HCT116 (cell line): ENCODE data around the gene CD244. TPM values are rescaled to one million over a fixed set of nuclear protein-coding genes. Genes with fewer than 3 reads are reported as not detected.

Source experiments
- ATAC-seq: fragments of 200-7000 bp; cut with Tn5 transposase; 2 replicates; pipeline ENCODE4 v1.9.1; 2020; ENCODE audit warnings: mild to moderate bottlenecking, moderate library complexity
- BruUV-seq: library from RNA; stranded (reverse); fragments of 400-500 nt; replicated peaks from 2 replicates; lab custom pipeline; 2021; lab: Mats Ljungman, UMichigan
- CTCF ChIA-PET: fragments of 300-600 bp; sonication (Branson Sonifier 250); formaldehyde crosslinking; loops from one replicate; lab custom pipeline; 2021; ENCODE audit warnings: antibody characterized with exemption; lab: Charles Lee
- POLR2A ChIA-PET: fragments of 300-600, 350-600 bp; sonication (Branson Sonifier 250); formaldehyde crosslinking; loops from one replicate; lab custom pipeline; 2021; ENCODE audit warnings: antibody characterized with exemption; lab: Charles Lee
- RAD21 ChIA-PET, 2 experiments: fragments of 300-600 bp; sonication (Branson Sonifier 250); formaldehyde crosslinking; loops; one replicate each; lab custom pipeline; 2023; ENCODE audit warnings: low total read pairs in 2 of 2; ENCODE audit not compliant: uncharacterized antibody in 2 of 2, unreplicated experiment in 2 of 2, low non-redundant PET in 1 of 2; lab: Charles Lee
- DNase-seq: peaks from one replicate; pipeline ENCODE4 v3.0.0-alpha.2; 2010; ENCODE audit warnings: low read depth, low spot score
- H2AFZ ChIP-seq: fragments of 200-600 bp; shearing (Covaris generic), sonication (generic); 2 replicates; pipeline ENCODE4 v1.6.1; 2017; ENCODE audit warnings: low read depth, mixed run types, mixed read lengths, antibody characterized with exemption, low read length; ENCODE audit not compliant: poor library complexity, severe bottlenecking
- H3K27ac ChIP-seq: 2 replicates; pipeline ENCODE4 v1.5.1; 2012; ENCODE audit warnings: low read depth, low read length
- H3K27me3 ChIP-seq: fragments of 200-600 bp; sonication (generic); 2 replicates; pipeline ENCODE4 v1.6.1; 2016; ENCODE audit warnings: mixed run types, low read length, mixed read lengths; ENCODE audit not compliant: insufficient read depth
- H3K36me3 ChIP-seq, 2 experiments: fragments of 200-500 bp in 1 of 2; fragments of 200-600 bp in 1 of 2; sonication (Bioruptor generic) in 1 of 2; sonication (generic) in 1 of 2; 2 replicates each; pipeline versions ENCODE4 v1.5.1 to v1.6.1; 2014 to 2016; ENCODE audit warnings: low read length in 2 of 2, inconsistent platforms in 1 of 2, mixed read lengths in 1 of 2, mixed run types in 1 of 2; ENCODE audit not compliant: insufficient read depth in 2 of 2, control insufficient read depth in 1 of 2
- H3K4me1 ChIP-seq, 2 experiments: fragments of 200-600 bp in 1 of 2; sonication (generic) in 1 of 2; 2 replicates each; pipeline versions ENCODE4 v1.5.1 to v1.6.1; 2012 to 2017; ENCODE audit warnings: low read length in 2 of 2, inconsistent platforms in 1 of 2, mild to moderate bottlenecking in 1 of 2, mixed read lengths in 1 of 2, mixed run types in 1 of 2, moderate library complexity in 1 of 2; ENCODE audit not compliant: insufficient read depth in 2 of 2, control insufficient read depth in 1 of 2
- H3K4me2 ChIP-seq: fragments of 200-600 bp; sonication (generic); 2 replicates; pipeline ENCODE4 v1.6.1; 2017; ENCODE audit warnings: mixed run types, low read length, mixed read lengths
- H3K4me3 ChIP-seq, 2 experiments: fragments of 200-600 bp in 1 of 2; sonication (generic) in 1 of 2; replicated peaks in 1 of 2; 2 replicates each; pipeline ENCODE4 v1.5.1; 2011 to 2016; ENCODE audit warnings: low read length in 2 of 2, control low read depth in 1 of 2, low read depth in 1 of 2, mild to moderate bottlenecking in 1 of 2, mixed read lengths in 1 of 2, mixed run types in 1 of 2
- H3K79me2 ChIP-seq: fragments of 200-600 bp; sonication (generic); 2 replicates; pipeline ENCODE4 v1.6.1; 2017; ENCODE audit warnings: mild to moderate bottlenecking, mixed run types, low read length, moderate library complexity, mixed read lengths; ENCODE audit not compliant: insufficient read depth
- H3K9ac ChIP-seq: fragments of 200-600 bp; sonication (generic); 2 replicates; pipeline ENCODE4 v1.6.1; 2016; ENCODE audit warnings: low read length, mixed read lengths
- H3K9me2 ChIP-seq: fragments of 200-600 bp; sonication (generic), shearing (Covaris generic); 2 replicates; pipeline ENCODE4 v1.6.1; 2017; ENCODE audit warnings: mixed run types, mild to moderate bottlenecking, moderate library complexity; ENCODE audit not compliant: insufficient read depth
- H3K9me3 ChIP-seq, 2 experiments: fragments of 200-500 bp in 1 of 2; fragments of 200-600 bp in 1 of 2; sonication (Bioruptor generic) in 1 of 2; sonication (generic) in 1 of 2; 2 replicates each; pipeline ENCODE4 v1.6.1; 2014 to 2017; ENCODE audit warnings: low read length in 2 of 2, mixed read lengths in 2 of 2, inconsistent platforms in 1 of 2, low read depth in 1 of 2, mild to moderate bottlenecking in 1 of 2, mixed run types in 1 of 2, moderate library complexity in 1 of 2; ENCODE audit not compliant: control insufficient read depth in 1 of 2, insufficient read depth in 1 of 2
- H4K20me1 ChIP-seq: fragments of 200-600 bp; sonication (generic), shearing (Covaris generic); 2 replicates; pipeline ENCODE4 v1.6.1; 2017; ENCODE audit warnings: mixed run types, mild to moderate bottlenecking, moderate library complexity; ENCODE audit not compliant: insufficient read depth
- ATF3 ChIP-seq: IDR thresholded peaks from 2 replicates; pipeline ENCODE4 v1.6.1; 2012
- CBX3 ChIP-seq: IDR thresholded peaks from 2 replicates; pipeline ENCODE4 v1.6.1; 2012; ENCODE audit warnings: low read depth
- CEBPB ChIP-seq: IDR thresholded peaks from 2 replicates; pipeline ENCODE4 v1.6.1; 2012; ENCODE audit warnings: low read depth
- CTCF ChIP-seq, 3 experiments: fragments of 200-600 bp in 1 of 3; sonication (generic) in 1 of 3; IDR thresholded peaks in 2 of 3; conservative IDR thresholded peaks in 1 of 3; 2 replicates each; pipeline ENCODE4 v1.5.1; 2012 to 2017; ENCODE audit warnings: low read depth in 2 of 3, low read length in 2 of 3, antibody characterized with exemption in 1 of 3, borderline replicate concordance in 1 of 3, control low read depth in 1 of 3, mild to moderate bottlenecking in 1 of 3, mixed read lengths in 1 of 3, mixed run types in 1 of 3, moderate library complexity in 1 of 3; ENCODE audit not compliant: insufficient read depth in 1 of 3
- EZH2phosphoT487 ChIP-seq: fragments of 200-600 bp; IDR thresholded peaks from 2 replicates; pipeline ENCODE4 v1.6.1; 2018; ENCODE audit warnings: antibody characterized with exemption, borderline replicate concordance
- JUND ChIP-seq: IDR thresholded peaks from 2 replicates; pipeline ENCODE4 v1.6.1; 2012
- MAX ChIP-seq: IDR thresholded peaks from 2 replicates; pipeline ENCODE4 v1.6.1; 2012
- POLR2A ChIP-seq: IDR thresholded peaks from 2 replicates; pipeline ENCODE4 v1.7.0; 2011; ENCODE audit warnings: borderline replicate concordance; ENCODE audit not compliant: insufficient read depth, insufficient read length; ENCODE audit errors: extremely low read depth
- RAD21 ChIP-seq: IDR thresholded peaks from 2 replicates; pipeline ENCODE4 v1.6.1; 2012; ENCODE audit warnings: low read depth, mild to moderate bottlenecking
- SIN3A ChIP-seq: IDR thresholded peaks from 2 replicates; pipeline ENCODE4 v1.6.1; 2012; ENCODE audit warnings: low read depth
- SP1 ChIP-seq: IDR thresholded peaks from 2 replicates; pipeline ENCODE4 v1.6.1; 2012; ENCODE audit warnings: low read depth
- YY1 ChIP-seq: IDR thresholded peaks from 2 replicates; pipeline ENCODE4 v1.6.1; 2011; ENCODE audit warnings: low read length, low read depth, moderate library complexity, mild to moderate bottlenecking; ENCODE audit not compliant: insufficient replicate concordance; ENCODE audit errors: extremely low read depth
- ZBTB33 ChIP-seq: IDR thresholded peaks from 2 replicates; pipeline ENCODE4 v1.6.1; 2011; ENCODE audit warnings: mild to moderate bottlenecking, low read length, moderate library complexity; ENCODE audit not compliant: insufficient replicate concordance; ENCODE audit errors: extremely low read depth
- ZFX ChIP-seq: fragments of 450-650 bp; IDR thresholded peaks from 2 replicates; pipeline ENCODE4 v1.6.1; 2017
- intact Hi-C: fragments of 100-400 bp; cut with micrococcal nuclease; formaldehyde crosslinking; loops from 2 replicates; pipeline ENCODE4 v1.10.0; 2022
- total RNA-seq: library from RNA; stranded (reverse); gene quantifications from one replicate; pipeline ENCODE4 v1.2.1, GENCODE V29; 2021; ENCODE audit not compliant: unreplicated experiment

The CD244 gene
- total RNA-seq, 1 experiment from 2014 or later = not detected

- no peak overlapping the region for H3K4me2 ChIP-seq
- POLR2A ChIA-PET = no interaction called here
- H3K4me1 ChIP-seq = peaks cover 9 to 13% of the 10 kb centered on the region in 2 experiments
- H3K27me3 ChIP-seq = no peaks in the 10 kb centered on the region
- RAD21 ChIA-PET = no interaction called here
- no peak overlapping the region for H3K4me3 ChIP-seq
- no peaks in the 10 kb centered on the region for H3K36me3 ChIP-seq
- no peak for ATAC-seq
- CTCF ChIA-PET = no interaction called here
- H3K9me3 ChIP-seq = no peaks in the 10 kb centered on the region
- TF ChIP-seq CTCF (IDR thresholded peaks at IDR 0.05 in 2 of 3, conservative IDR thresholded peaks at IDR 0.05 in 1 of 3; ENCODE audit: borderline replicate concordance in 1 of 3, insufficient read depth in 1 of 3, low read depth in 2 of 3, low read length in 2 of 3) = no peak
- TF ChIP-seq ZBTB33 = no peak
- no peak for TF ChIP-seq ZFX
- H3K9ac ChIP-seq = no peak overlapping the region
- H4K20me1 ChIP-seq = no peaks in the 10 kb centered on the region
- H3K9me2 ChIP-seq = no peaks in the 10 kb centered on the region
- H2AFZ ChIP-seq = no peak overlapping the region
- BruUV-seq = no TSS peak
- H3K27ac ChIP-seq = no peak overlapping the region
- intact Hi-C loops = no loop called here
- H3K79me2 ChIP-seq = no peaks in the 10 kb centered on the region
- DNase-seq = no peak
Measured at GRCh38 chr1:160814856-160815255, 47.8 kb downstream of the CD244 start.

GRCh38 chr1:160814316-160814715, 48.4 kb downstream of the CD244 start:
- ChIA-PET RAD21 (no interaction called here), CTCF (no interaction called here)
- no peak for TF ChIP-seq ZBTB33
- TF ChIP-seq RAD21 = no peak
- no peak for TF ChIP-seq YY1
- no peak for TF ChIP-seq CEBPB
- TF ChIP-seq ATF3 = no peak
- no peak for TF ChIP-seq POLR2A
- no peak for TF ChIP-seq EZH2phosphoT487
- TF ChIP-seq MAX = no peak
- no peak for TF ChIP-seq SP1
- TF ChIP-seq SIN3A = no peak
- TF ChIP-seq JUND = no peak
- TF ChIP-seq CBX3 = no peak

More at GRCh38 chr1:160814316-160814715, 48.4 kb downstream of the CD244 start:
- no TSS peak for BruUV-seq
- H3K79me2 ChIP-seq = no peaks in the 10 kb centered on the region
- H3K27ac ChIP-seq = no peak overlapping the region
- H3K9ac ChIP-seq = no peak overlapping the region
- H4K20me1 ChIP-seq = no peaks in the 10 kb centered on the region
- H2AFZ ChIP-seq = no peak overlapping the region
- no peaks in the 10 kb centered on the region for H3K36me3 ChIP-seq
- no peaks in the 10 kb centered on the region for H3K27me3 ChIP-seq
- ATAC-seq (no peak), DNase-seq (no peak)
- intact Hi-C loops = no loop called here
- no peak overlapping the region for H3K4me2 ChIP-seq
- H3K9me2 ChIP-seq = no peaks in the 10 kb centered on the region
- H3K9me3 ChIP-seq = no peaks in the 10 kb centered on the region
- H3K4me3 ChIP-seq = no peak overlapping the region
- POLR2A ChIA-PET = no interaction called here
- peaks cover 9 to 13% of the 10 kb centered on the region in 2 experiments for H3K4me1 ChIP-seq
